Measurements from ENCODE around the gene SLC25A4. TPM values are rescaled to one million over a fixed set of nuclear protein-coding genes. Genes with fewer than 3 reads are reported as not detected.

SLC25A4 gene
- total and polyA plus RNA-seq, 2 of the 4 experiments (the other 2 are of a cell fraction) = 16.0 to 21.6 TPM

DNA sequence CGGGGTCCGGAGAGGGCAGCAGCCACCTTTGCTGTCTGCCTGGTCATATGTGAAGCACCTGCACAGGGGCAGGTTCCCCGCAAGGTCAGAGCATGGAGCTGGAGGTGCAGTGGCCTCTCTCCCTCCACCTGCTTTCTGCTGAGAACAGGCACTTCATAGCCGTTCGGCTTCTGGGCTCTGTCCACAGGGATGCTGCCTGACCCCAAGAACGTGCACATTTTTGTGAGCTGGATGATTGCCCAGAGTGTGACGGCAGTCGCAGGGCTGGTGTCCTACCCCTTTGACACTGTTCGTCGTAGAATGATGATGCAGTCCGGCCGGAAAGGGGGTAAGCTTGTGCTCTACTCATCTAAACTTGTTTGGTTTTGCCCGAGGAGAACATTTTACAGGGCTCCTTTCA lies 2.5 kb downstream of the SLC25A4 start:
- Histone ChIP-seq H3K27me3 (ENCODE audit: control insufficient read depth, insufficient read depth, low read length) (no peaks in the 10 kb centered on the region), H3K18ac (ENCODE audit: low read depth, low read length) (no peak overlapping the region), H3K56ac (ENCODE audit: extremely low read depth, insufficient read depth, low read length) (no peak overlapping the region), H4K91ac (ENCODE audit: insufficient read depth, low read depth, low read length) (no peak overlapping the region), H3K4me3 (ENCODE audit: insufficient read depth, low read depth, low read length) (no peak overlapping the region), H3K27ac (ENCODE audit: insufficient read depth, low read length) (no peak overlapping the region), H2AK5ac (ENCODE audit: low read depth, low read length) (no peak overlapping the region), H3K4ac (ENCODE audit: low read depth, low read length) (no peak overlapping the region), H2AK9ac (replicated peaks; ENCODE audit: low read depth, low read length, poor library complexity) (no peak overlapping the region), H3K9me1 (ENCODE audit: insufficient read depth, low read length) (peaks cover 5% of the 10 kb centered on the region; the same call in 1 of the 2 replicates), H3K4me2 (ENCODE audit: low read depth, low read length) (no peak overlapping the region), H2BK15ac (ENCODE audit: low read depth, low read length) (no peak overlapping the region), H2BK120ac (ENCODE audit: low read depth, low read length) (no peak overlapping the region), H2AFZ (replicated peaks; ENCODE audit: low read length, poor library complexity) (no peak overlapping the region), H3K36me3 (ENCODE audit: control insufficient read depth, insufficient read depth, low read length) (peaks cover 3% of the 10 kb centered on the region), H2BK5ac (ENCODE audit: low read depth, low read length, poor library complexity, severe bottlenecking) (no peak overlapping the region), H3K4me1 (ENCODE audit: control insufficient read depth, insufficient read depth, low read length) (no peaks in the 10 kb centered on the region; the same call in 1 of the 2 replicates), H2BK20ac (ENCODE audit: low read depth, low read length) (no peak overlapping the region), H4K5ac (ENCODE audit: low read depth, low read length) (no peak overlapping the region), H3K9ac (ENCODE audit: low read depth, low read length) (no peak overlapping the region), H4K8ac (ENCODE audit: low read depth in 2 of 2, low read length in 2 of 2) (no peak overlapping the region), H3K23ac (ENCODE audit: low read depth, low read length) (no peak overlapping the region), H3K9me3 (ENCODE audit: control insufficient read depth, insufficient read depth, low read length) (no peaks in the 10 kb centered on the region), H4K20me1 (ENCODE audit: insufficient read depth, low read length) (no peaks in the 10 kb centered on the region; the same call in 1 of the 2 replicates), H3K14ac (replicated peaks; ENCODE audit: low read depth, low read length) (no peak overlapping the region), H3K79me1 (ENCODE audit: low read depth in 1 of 2, low read length in 2 of 2) (peaks cover 0 to 15% of the 10 kb centered on the region in 2 experiments; a peak in 3 of 4 replicates)
- no TSS peak for BruUV-seq (replicated peaks)
- TF ChIP-seq FOS (IDR thresholded peaks at IDR 0.05; ENCODE audit: low read depth, low read length) = no peak
- no peak for TF ChIP-seq CHD1 (IDR thresholded peaks at IDR 0.05; ENCODE audit: low read depth, low read length)
- no peak for TF ChIP-seq SMC3 (IDR thresholded peaks at IDR 0.05; ENCODE audit: low read depth, low read length)
- TF ChIP-seq RCOR1 (IDR thresholded peaks at IDR 0.05; ENCODE audit: insufficient replicate concordance, low read length) = no peak
- TF ChIP-seq NFE2L2 (IDR thresholded peaks at IDR 0.05; ENCODE audit: low read depth, low read length) = no peak
- TF ChIP-seq CEBPB (IDR thresholded peaks at IDR 0.05; ENCODE audit: low read depth, low read length) = no peak
- TF ChIP-seq, protein P1, sequence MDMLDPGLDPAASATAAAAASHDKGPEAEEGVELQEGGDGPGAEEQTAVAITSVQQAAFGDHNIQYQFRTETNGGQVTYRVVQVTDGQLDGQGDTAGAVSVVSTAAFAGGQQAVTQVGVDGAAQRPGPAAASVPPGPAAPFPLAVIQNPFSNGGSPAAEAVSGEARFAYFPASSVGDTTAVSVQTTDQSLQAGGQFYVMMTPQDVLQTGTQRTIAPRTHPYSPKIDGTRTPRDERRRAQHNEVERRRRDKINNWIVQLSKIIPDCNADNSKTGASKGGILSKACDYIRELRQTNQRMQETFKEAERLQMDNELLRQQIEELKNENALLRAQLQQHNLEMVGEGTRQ (IDR thresholded peaks at IDR 0.05; ENCODE audit: low read depth, low read length) = no peak
- TF ChIP-seq RAD21 (IDR thresholded peaks at IDR 0.05; ENCODE audit: low read length) = no peak
- TF ChIP-seq, protein P2, sequence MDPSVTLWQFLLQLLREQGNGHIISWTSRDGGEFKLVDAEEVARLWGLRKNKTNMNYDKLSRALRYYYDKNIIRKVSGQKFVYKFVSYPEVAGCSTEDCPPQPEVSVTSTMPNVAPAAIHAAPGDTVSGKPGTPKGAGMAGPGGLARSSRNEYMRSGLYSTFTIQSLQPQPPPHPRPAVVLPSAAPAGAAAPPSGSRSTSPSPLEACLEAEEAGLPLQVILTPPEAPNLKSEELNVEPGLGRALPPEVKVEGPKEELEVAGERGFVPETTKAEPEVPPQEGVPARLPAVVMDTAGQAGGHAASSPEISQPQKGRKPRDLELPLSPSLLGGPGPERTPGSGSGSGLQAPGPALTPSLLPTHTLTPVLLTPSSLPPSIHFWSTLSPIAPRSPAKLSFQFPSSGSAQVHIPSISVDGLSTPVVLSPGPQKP (IDR thresholded peaks at IDR 0.05; ENCODE audit: borderline replicate concordance, low read depth, low read length) = no peak
- no peak for TF ChIP-seq MXI1 (IDR thresholded peaks at IDR 0.05; ENCODE audit: borderline replicate concordance, low read depth, low read length)
- no peak for TF ChIP-seq MAZ (IDR thresholded peaks at IDR 0.05; ENCODE audit: borderline replicate concordance, low read depth, low read length)
- TF ChIP-seq, protein P3, sequence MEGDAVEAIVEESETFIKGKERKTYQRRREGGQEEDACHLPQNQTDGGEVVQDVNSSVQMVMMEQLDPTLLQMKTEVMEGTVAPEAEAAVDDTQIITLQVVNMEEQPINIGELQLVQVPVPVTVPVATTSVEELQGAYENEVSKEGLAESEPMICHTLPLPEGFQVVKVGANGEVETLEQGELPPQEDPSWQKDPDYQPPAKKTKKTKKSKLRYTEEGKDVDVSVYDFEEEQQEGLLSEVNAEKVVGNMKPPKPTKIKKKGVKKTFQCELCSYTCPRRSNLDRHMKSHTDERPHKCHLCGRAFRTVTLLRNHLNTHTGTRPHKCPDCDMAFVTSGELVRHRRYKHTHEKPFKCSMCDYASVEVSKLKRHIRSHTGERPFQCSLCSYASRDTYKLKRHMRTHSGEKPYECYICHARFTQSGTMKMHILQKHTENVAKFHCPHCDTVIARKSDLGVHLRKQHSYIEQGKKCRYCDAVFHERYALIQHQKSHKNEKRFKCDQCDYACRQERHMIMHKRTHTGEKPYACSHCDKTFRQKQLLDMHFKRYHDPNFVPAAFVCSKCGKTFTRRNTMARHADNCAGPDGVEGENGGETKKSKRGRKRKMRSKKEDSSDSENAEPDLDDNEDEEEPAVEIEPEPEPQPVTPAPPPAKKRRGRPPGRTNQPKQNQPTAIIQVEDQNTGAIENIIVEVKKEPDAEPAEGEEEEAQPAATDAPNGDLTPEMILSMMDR (conservative IDR thresholded peaks at IDR 0.05; ENCODE audit: low read depth, low read length) = no peak
- TF ChIP-seq POLR2A (IDR thresholded peaks at IDR 0.05; ENCODE audit: low read depth, low read length) = no peak
- no peak for TF ChIP-seq BHLHE40 (IDR thresholded peaks at IDR 0.05; ENCODE audit: low read depth, low read length)
- no peak for TF ChIP-seq MAFK (IDR thresholded peaks at IDR 0.05; ENCODE audit: low read depth, low read length)
- ATAC-seq (ENCODE audit: low read depth) (no peak), DNase-seq (no peak)
- POLR2A ChIA-PET (ENCODE audit: unreplicated experiment) = no interaction called here
- intact Hi-C loops (cut with micrococcal nuclease) = loop anchor here (10.0 kb wide), 1 partner anchor 449 kb away; no protein-coding TSS in a partner anchor
- 68% methylated on average over 7 of the region's 13 CpGs; no CpG with 5 or more reads in 1 of the 2 experiments for WGBS, 2 experiments (ENCODE audit: extremely low coverage in 2 of 2, insufficient read length in 1 of 2)
- in situ Hi-C loops (cut with MboI; ENCODE audit: low sequenced_read_pairs) = no loop called here
- CTCF ChIA-PET = interaction anchor here (1.2 to 1.4 kb wide), 2 partner anchors 11 to 140 kb away, joined by 3 to 4 read pairs; no protein-coding TSS in a partner anchor
- dilution Hi-C loops (cut with HindIII; ENCODE audit: low sequenced_read_pairs, unreplicated experiment) = no loop called here

All from IMR-90 (cell line).